Astrocyte (in vitro differentiated cells and primary cell): ENCODE measurements around the gene PROSER3. TPM values are rescaled to one million over a fixed set of nuclear protein-coding genes. Genes with fewer than 3 reads are reported as not detected.
A peak's percentile ranks its signal among the peaks of the same experiment; 100 is the strongest.

Experiments
- DNase-seq: peaks from one replicate; pipeline ENCODE4 v3.0.0-alpha.2; 2010; ENCODE audit warnings: low read depth
- FAIRE-seq: peaks from 2 replicates; lab custom pipeline; 2011; peaks lifted over from hg19 to GRCh38; lab: Jason Lieb, UNC
- H2AFZ ChIP-seq: 2 replicates; pipeline ENCODE4 v1.6.0; 2012; ENCODE audit warnings: low read depth, low read length, inconsistent platforms
- H3K27ac ChIP-seq: 2 replicates; pipeline ENCODE4 v1.5.1; 2011; ENCODE audit warnings: low read depth, low read length, inconsistent platforms
- H3K27me3 ChIP-seq: 2 replicates; pipeline ENCODE4 v1.6.0; 2011; ENCODE audit warnings: low read length, inconsistent platforms; ENCODE audit not compliant: insufficient read depth
- H3K36me3 ChIP-seq: 2 replicates; pipeline ENCODE4 v1.5.1; 2011; ENCODE audit warnings: low read length, inconsistent platforms; ENCODE audit not compliant: insufficient read depth
- H3K4me1 ChIP-seq: 2 replicates; pipeline ENCODE4 v1.5.1; 2011; ENCODE audit warnings: low read length, inconsistent platforms; ENCODE audit not compliant: insufficient read depth
- H3K4me2 ChIP-seq: 2 replicates; pipeline ENCODE4 v1.6.0; 2012; ENCODE audit warnings: low read length, inconsistent platforms
- H3K4me3 ChIP-seq: 2 replicates; pipeline ENCODE4 v1.5.1; 2011; ENCODE audit warnings: low read depth, mild to moderate bottlenecking, low read length, inconsistent platforms; ENCODE audit not compliant: insufficient read depth
- H3K79me2 ChIP-seq: 2 replicates; pipeline ENCODE4 v1.6.0; 2012; ENCODE audit warnings: mild to moderate bottlenecking, low read length, inconsistent platforms; ENCODE audit not compliant: insufficient read depth
- H3K9ac ChIP-seq: 2 replicates; pipeline ENCODE4 v1.6.0; 2012; ENCODE audit warnings: mild to moderate bottlenecking, low read length, inconsistent platforms
- H3K9me3 ChIP-seq: 2 replicates; pipeline ENCODE4 v1.5.1; 2012; ENCODE audit warnings: low read depth, mild to moderate bottlenecking, low read length, inconsistent platforms; ENCODE audit not compliant: insufficient read depth
- H4K20me1 ChIP-seq: 2 replicates; pipeline ENCODE4 v1.6.0; 2012; ENCODE audit warnings: low read length, inconsistent platforms; ENCODE audit not compliant: insufficient read depth
- H3K27ac Mint-ChIP-seq: one replicate; pipeline ENCODE4 v1.8.0; 2021; ENCODE audit warnings: mild to moderate bottlenecking, mixed read lengths; ENCODE audit not compliant: unreplicated experiment
- H3K27me3 Mint-ChIP-seq: one replicate; pipeline ENCODE4 v1.8.0; 2021; ENCODE audit warnings: low read depth, mixed read lengths; ENCODE audit not compliant: unreplicated experiment
- H3K36me3 Mint-ChIP-seq: one replicate; pipeline ENCODE4 v1.8.0; 2021; ENCODE audit warnings: low read depth, mixed read lengths; ENCODE audit not compliant: unreplicated experiment
- H3K4me1 Mint-ChIP-seq: one replicate; pipeline ENCODE4 v1.8.0; 2021; ENCODE audit warnings: low read depth, mixed read lengths; ENCODE audit not compliant: unreplicated experiment
- H3K4me3 Mint-ChIP-seq: one replicate; pipeline ENCODE4 v1.8.0; 2021; ENCODE audit warnings: mild to moderate bottlenecking, moderate library complexity, mixed read lengths; ENCODE audit not compliant: unreplicated experiment
- H3K9me3 Mint-ChIP-seq: one replicate; pipeline ENCODE4 v1.8.0; 2021; ENCODE audit warnings: mild to moderate bottlenecking, mixed read lengths; ENCODE audit not compliant: unreplicated experiment
- EZH2 ChIP-seq: IDR thresholded peaks from 2 replicates; pipeline ENCODE4 v1.6.1; 2012; ENCODE audit warnings: mild to moderate bottlenecking, low read length, inconsistent platforms; ENCODE audit not compliant: insufficient read depth
- total RNA-seq: library from RNA; stranded (reverse); gene quantifications from 2 replicates; pipeline ENCODE4 v1.2.1, GENCODE V29; 2021
- TF ChIP-seq, protein P1 (sequence below): IDR thresholded peaks from 2 replicates; pipeline ENCODE4 v1.5.1; 2011; ENCODE audit warnings: low read depth, mild to moderate bottlenecking, inconsistent platforms, low read length, moderate library complexity; ENCODE audit not compliant: insufficient read depth

The PROSER3 gene
- total RNA-seq, 1 donor from 2014 or later = 35.6 TPM

DNA sequence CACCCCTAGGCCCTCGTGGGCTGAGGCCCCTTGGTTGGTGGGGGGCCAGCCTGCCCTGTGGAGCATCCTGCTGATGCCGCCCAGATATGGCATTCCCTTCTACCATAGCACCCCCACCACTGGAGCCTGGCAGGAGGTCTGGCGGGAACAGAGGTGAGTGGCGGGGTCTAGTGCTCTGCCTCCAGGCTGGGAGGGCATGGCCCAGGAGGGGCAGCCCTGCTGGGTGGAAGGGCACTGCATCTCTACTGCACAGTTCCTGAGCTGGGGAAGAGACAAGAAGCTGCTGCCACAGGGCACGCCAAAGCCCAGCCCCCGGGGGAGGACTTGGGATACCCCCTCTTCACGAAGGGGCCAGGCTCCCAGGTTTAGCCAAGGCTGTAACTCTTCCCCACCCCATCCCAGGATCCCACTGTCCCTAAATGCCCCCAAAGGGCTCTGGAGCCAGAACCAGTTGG is 42.6 kb upstream of the PROSER3 start:
- Mint-ChIP-seq H3K27me3 (peaks cover 6% of the 10 kb centered on the region), H3K4me3 (no peak overlapping the region), H3K27ac (no peak overlapping the region), H3K9me3 (no peaks in the 10 kb centered on the region), H3K36me3 (peaks cover 9% of the 10 kb centered on the region), H3K4me1 (peaks cover 6% of the 10 kb centered on the region)
- Histone ChIP-seq H3K27me3 (peaks cover 2% of the 10 kb centered on the region), H3K4me1 (peaks cover 18% of the 10 kb centered on the region), H4K20me1 (peaks cover 21% of the 10 kb centered on the region), H3K4me3 (no peak overlapping the region), H3K27ac (no peak overlapping the region), H3K79me2 (peaks cover 23% of the 10 kb centered on the region), H3K36me3 (no peaks in the 10 kb centered on the region), H3K9me3 (no peaks in the 10 kb centered on the region), H3K4me2 (peak overlapping the region; percentile 91), H2AFZ (no peak overlapping the region), H3K9ac (no peak overlapping the region)
- no peak for DNase-seq
- no peak for TF ChIP-seq EZH2
- TF ChIP-seq, protein P1, sequence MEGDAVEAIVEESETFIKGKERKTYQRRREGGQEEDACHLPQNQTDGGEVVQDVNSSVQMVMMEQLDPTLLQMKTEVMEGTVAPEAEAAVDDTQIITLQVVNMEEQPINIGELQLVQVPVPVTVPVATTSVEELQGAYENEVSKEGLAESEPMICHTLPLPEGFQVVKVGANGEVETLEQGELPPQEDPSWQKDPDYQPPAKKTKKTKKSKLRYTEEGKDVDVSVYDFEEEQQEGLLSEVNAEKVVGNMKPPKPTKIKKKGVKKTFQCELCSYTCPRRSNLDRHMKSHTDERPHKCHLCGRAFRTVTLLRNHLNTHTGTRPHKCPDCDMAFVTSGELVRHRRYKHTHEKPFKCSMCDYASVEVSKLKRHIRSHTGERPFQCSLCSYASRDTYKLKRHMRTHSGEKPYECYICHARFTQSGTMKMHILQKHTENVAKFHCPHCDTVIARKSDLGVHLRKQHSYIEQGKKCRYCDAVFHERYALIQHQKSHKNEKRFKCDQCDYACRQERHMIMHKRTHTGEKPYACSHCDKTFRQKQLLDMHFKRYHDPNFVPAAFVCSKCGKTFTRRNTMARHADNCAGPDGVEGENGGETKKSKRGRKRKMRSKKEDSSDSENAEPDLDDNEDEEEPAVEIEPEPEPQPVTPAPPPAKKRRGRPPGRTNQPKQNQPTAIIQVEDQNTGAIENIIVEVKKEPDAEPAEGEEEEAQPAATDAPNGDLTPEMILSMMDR = no peak
- no peak for FAIRE-seq

DNA sequence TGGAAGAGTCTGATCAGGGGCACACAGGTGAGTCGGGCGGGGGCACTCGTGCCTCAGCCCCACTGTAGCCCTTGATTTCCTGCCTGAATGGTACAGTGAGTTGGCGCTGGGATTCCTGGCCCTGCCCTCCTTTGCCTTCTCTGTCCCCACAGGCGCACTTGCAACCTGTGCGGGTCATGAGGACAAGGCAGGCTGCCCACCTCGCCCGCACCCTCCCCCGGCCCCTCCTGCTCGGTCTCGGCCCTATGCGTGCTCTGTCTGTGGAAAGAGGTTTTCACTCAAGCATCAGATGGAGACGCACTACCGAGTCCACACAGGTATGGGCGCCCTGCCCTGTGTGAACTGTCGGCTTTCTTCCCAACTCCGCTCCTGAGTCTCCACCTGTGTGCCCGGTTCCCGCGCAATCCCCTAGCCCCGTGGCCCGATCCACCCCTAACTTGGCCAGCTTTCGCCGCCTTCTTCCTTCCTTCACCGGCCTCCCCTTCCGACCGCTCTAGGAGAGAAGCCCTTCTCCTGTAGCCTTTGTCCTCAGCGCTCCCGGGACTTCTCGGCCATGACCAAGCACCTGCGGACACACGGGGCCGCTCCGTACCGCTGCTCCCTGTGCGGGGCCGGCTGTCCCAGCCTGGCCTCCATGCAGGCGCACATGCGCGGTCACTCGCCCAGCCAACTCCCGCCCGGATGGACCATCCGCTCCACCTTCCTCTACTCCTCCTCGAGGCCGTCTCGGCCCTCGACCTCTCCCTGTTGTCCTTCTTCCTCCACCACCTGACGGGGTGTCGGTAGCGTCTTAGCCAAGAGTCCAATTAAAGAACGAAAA is 41.8 kb upstream of the PROSER3 start:
- DNase-seq (peak; percentile 30), FAIRE-seq (no peak)
- Mint-ChIP-seq H3K4me3 (peak overlapping the region; percentile 93), H3K9me3 (no peaks in the 10 kb centered on the region), H3K27ac (peak overlapping the region; percentile 87), H3K27me3 (peaks cover 6% of the 10 kb centered on the region), H3K36me3 (peaks cover 9% of the 10 kb centered on the region), H3K4me1 (peaks cover 6% of the 10 kb centered on the region)
- Histone ChIP-seq H3K9ac (peak overlapping the region; percentile 79), H3K4me1 (peaks cover 18% of the 10 kb centered on the region), H3K27ac (peak overlapping the region; percentile 28), H3K4me2 (peak overlapping the region; percentile 91), H3K4me3 (peak overlapping the region; percentile 66), H3K9me3 (no peaks in the 10 kb centered on the region), H3K27me3 (peaks cover 2% of the 10 kb centered on the region), H2AFZ (peak overlapping the region; percentile 98), H3K36me3 (no peaks in the 10 kb centered on the region), H3K79me2 (peaks cover 28% of the 10 kb centered on the region), H4K20me1 (peaks cover 27% of the 10 kb centered on the region)
- TF ChIP-seq, protein P1 = no peak
- no peak for TF ChIP-seq EZH2
